ENCODE measurements around the gene ALPL.

DNA sequence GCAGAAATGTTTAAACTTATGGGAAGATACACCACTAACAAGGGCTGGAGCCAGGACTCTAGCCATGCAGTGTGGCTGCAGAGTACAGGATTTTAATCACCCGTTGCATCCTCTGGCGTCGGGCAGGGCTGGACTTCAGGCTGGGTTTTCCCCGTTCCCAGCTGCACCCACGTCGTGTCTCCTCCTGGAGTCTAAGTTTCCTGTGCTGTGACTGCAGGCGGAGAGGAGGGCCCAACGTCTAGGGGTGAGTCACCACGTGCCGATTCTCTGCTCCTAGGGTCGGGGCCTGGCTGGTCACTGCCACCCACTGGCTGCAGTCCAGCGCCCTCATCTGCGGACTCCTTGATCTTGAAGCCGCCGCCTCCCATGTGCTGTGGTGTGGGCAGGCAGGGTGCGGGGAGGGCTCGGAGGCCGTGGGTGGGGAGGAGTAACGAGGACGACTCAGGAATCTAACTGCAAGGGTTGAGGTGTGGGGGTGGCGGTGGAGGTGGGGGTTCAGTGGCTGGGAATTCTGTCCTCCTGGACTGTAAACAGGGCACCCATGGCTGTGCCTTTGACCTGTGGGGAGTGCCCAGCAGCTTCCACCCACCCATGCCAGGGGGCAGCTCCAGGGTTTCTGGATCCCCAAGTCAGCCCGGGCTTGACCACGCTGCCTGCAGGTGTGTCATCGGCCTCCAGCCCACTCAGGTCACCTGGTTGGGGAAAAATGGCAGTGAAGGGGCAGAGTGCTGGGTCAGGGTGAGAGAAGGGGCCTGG lies 77.8 kb downstream of the ALPL start:
- TF ChIP-seq, protein P1, sequence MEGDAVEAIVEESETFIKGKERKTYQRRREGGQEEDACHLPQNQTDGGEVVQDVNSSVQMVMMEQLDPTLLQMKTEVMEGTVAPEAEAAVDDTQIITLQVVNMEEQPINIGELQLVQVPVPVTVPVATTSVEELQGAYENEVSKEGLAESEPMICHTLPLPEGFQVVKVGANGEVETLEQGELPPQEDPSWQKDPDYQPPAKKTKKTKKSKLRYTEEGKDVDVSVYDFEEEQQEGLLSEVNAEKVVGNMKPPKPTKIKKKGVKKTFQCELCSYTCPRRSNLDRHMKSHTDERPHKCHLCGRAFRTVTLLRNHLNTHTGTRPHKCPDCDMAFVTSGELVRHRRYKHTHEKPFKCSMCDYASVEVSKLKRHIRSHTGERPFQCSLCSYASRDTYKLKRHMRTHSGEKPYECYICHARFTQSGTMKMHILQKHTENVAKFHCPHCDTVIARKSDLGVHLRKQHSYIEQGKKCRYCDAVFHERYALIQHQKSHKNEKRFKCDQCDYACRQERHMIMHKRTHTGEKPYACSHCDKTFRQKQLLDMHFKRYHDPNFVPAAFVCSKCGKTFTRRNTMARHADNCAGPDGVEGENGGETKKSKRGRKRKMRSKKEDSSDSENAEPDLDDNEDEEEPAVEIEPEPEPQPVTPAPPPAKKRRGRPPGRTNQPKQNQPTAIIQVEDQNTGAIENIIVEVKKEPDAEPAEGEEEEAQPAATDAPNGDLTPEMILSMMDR (conservative IDR thresholded peaks at IDR 0.05 in 1 of 2, IDR thresholded peaks at IDR 0.05 in 1 of 2; ENCODE audit: extremely low read depth in 1 of 2, insufficient read depth in 1 of 2, low read depth in 1 of 2, low read length in 2 of 2): no peak
- TF ChIP-seq EZH2 (IDR thresholded peaks at IDR 0.05; ENCODE audit: borderline replicate concordance, low read length): no peak

Data from mammary epithelial cell (primary cell).